Adipocyte (in vitro differentiated cells): ENCODE measurements around the gene ABLIM1.

Experiments
- DNase-seq: peaks from one replicate; pipeline ENCODE4 v3.0.0-alpha.2; 2015; ENCODE audit warnings: low read depth
- H3K27me3 ChIP-seq: replicated peaks from 2 replicates; pipeline ENCODE4 v1.7.0; 2013; ENCODE audit warnings: mild to moderate bottlenecking, low read length, moderate library complexity; ENCODE audit not compliant: control insufficient read depth, insufficient read depth
- H3K36me3 ChIP-seq: 2 replicates; pipeline ENCODE4 v1.7.0; 2013; ENCODE audit warnings: low read length, mild to moderate bottlenecking, moderate library complexity; ENCODE audit not compliant: control insufficient read depth, insufficient read depth, severe bottlenecking
- H3K4me1 ChIP-seq: 2 replicates; pipeline ENCODE4 v1.7.0; 2013; ENCODE audit warnings: mild to moderate bottlenecking, low read length, moderate library complexity; ENCODE audit not compliant: control insufficient read depth, insufficient read depth
- H3K4me3 ChIP-seq: 2 replicates; pipeline ENCODE4 v1.7.0; 2013; ENCODE audit warnings: mild to moderate bottlenecking, low read length, moderate library complexity
- H3K9ac ChIP-seq: 2 replicates; pipeline ENCODE4 v1.7.0; 2013; ENCODE audit warnings: mild to moderate bottlenecking, low read length, moderate library complexity
- H3K9me3 ChIP-seq: 2 replicates; pipeline ENCODE4 v1.7.0; 2013; ENCODE audit warnings: mild to moderate bottlenecking, low read length, moderate library complexity; ENCODE audit not compliant: control insufficient read depth

ABLIM1 gene

DNA sequence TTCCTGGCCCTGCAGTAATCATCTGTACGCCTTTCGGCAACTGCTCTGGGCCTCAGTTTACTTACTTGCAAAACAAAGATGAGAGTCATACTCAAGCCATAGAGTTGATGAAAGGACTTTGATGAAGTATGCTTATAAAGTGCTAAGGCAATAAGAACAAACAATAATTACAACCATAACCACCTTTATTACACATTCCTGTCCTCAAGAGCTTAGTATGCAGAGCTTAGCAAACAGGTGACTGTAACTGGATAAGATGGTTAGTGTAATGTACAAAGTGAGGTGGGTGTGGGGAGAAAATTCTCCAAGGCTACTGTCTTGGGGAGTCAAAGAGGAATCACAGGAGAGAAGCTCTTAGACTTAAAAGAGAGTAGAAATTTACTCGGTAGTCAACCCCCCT, 136.8 kb downstream of the ABLIM1 start:
- DNase-seq, result no peak
- Histone ChIP-seq H3K4me3 (no peak overlapping the region), H3K4me1 (peaks cover 20% of the 10 kb centered on the region), H3K27me3 (no peaks in the 10 kb centered on the region), H3K36me3 (no peaks in the 10 kb centered on the region), H3K9ac (no peak overlapping the region), H3K9me3 (no peaks in the 10 kb centered on the region)

DNA sequence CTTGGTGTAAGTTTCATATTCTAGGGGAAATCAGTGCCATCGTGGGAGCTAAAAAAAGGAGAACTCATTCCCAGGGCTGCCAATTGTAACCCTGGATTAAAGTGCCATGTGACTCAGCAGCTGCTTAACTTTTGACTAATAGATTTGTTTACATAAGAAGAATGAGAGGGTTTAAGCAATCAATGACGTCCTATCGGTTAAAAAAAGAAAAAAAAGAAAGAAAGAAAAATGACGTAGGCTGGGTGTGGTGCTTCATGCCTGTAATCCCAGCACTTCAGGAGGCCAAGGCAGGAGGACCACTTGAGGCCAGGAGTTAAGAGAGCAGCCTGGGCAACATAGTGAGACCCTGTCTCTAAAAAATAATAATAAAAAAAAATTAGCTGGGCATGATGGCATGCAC, 137.6 kb downstream of the ABLIM1 start:
- H3K4me1 ChIP-seq, result peaks cover 15% of the 10 kb centered on the region
- H3K4me3 ChIP-seq, result no peak overlapping the region
- no peak overlapping the region for H3K9ac ChIP-seq
- no peaks in the 10 kb centered on the region for H3K27me3 ChIP-seq
- H3K9me3 ChIP-seq, result no peaks in the 10 kb centered on the region
- DNase-seq, result peak; percentile 48
- H3K36me3 ChIP-seq, result no peaks in the 10 kb centered on the region

DNA sequence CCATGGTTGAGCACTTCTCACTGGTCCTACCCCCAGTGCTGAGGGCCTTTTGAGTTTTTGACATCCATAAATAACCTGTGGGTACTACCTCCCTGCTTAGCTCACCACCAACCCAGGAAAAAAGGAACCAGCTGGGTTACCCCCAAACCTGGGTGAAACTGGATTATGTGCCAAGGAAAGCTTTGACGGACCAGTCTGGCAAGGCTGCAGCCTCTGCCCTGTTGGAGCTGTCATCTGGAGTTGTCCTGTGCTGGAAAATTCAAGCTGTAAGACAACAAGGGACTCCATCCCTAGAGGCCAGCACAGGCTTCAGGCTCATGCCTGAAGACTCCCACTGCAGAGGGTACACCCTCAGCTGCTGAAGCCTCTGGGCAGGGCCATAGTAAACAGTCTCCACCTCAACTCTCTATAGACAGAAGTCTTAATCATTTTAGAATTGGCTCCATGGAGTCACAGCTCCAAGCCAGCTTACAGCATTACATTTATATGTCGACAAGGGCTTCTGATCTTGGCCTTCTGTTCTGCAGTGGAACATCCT, 138.2 kb downstream of the ABLIM1 start:
- Histone ChIP-seq H3K27me3 (no peaks in the 10 kb centered on the region), H3K36me3 (no peaks in the 10 kb centered on the region), H3K9ac (no peak overlapping the region), H3K4me1 (peaks cover 15% of the 10 kb centered on the region), H3K9me3 (no peaks in the 10 kb centered on the region), H3K4me3 (no peak overlapping the region)
- no peak for DNase-seq

DNA sequence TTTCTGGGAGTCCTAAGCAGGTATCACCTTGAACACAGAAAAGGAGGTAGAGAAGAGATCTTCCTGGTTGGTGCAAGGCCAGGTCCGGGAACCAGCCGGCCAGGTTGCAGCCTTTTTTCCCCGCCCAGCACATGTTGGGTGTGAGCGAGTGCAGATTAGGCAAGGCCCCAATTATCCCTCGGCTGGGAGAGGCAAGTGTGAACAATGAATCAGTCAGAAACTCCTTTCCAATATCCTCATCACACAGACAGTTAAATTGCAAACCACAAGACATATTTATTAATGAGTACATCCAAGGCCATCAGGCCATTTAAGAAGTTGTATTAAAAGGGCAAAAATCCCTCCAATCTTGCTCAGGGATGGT, 138.8 kb downstream of the ABLIM1 start:
- no peaks in the 10 kb centered on the region for H3K27me3 ChIP-seq
- H3K36me3 ChIP-seq, result no peaks in the 10 kb centered on the region
- H3K4me3 ChIP-seq, result no peak overlapping the region
- H3K9ac ChIP-seq, result no peak overlapping the region
- peaks cover 15% of the 10 kb centered on the region for H3K4me1 ChIP-seq
- no peaks in the 10 kb centered on the region for H3K9me3 ChIP-seq
- no peak for DNase-seq

DNA sequence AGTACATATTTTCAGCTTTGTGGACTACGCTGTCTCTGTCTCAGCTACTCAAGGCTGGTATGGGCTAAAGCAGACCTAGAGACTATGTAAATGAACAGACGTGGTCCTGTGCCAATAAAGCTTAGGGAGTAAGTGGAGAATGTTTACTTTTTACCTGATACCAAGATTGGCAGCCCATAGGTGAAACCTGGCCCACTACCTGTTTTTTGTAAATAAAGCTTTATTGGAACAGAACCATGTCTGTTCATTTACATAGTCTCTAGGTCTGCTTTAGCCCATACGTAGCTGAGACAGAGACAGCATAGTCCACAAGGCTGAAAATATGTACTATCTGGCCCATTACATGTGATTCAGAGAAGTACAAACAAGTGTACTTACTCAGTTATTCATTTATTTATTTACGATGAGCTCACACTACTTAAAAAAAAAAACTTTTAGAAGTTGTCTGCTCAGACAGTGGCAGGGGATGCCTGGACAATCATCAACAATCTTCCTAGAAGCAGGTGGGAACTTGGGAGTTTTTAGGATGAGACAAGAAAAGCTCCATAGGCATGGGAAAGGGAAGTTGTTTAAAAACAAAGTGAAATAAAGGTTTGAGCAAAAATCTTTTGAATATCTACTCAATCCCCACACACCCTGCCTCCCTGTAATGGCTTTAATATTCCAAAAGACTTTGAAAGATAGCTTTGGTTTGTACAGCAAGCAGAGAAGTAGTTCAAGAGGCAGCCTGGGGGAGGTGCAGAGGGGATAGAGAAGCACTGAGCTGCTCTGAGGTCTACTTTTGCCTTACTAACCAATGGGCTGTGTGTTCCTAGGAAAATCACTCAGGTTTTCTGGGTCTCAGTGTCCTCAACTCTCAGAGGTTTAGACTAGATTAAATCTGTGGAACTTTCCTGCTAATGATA, 139.4 kb downstream of the ABLIM1 start:
- H3K9ac ChIP-seq, result no peak overlapping the region
- H3K4me1 ChIP-seq, result peaks cover 15% of the 10 kb centered on the region
- H3K9me3 ChIP-seq, result no peaks in the 10 kb centered on the region
- DNase-seq, result no peak
- H3K36me3 ChIP-seq, result no peaks in the 10 kb centered on the region
- no peak overlapping the region for H3K4me3 ChIP-seq
- H3K27me3 ChIP-seq, result no peaks in the 10 kb centered on the region

DNA sequence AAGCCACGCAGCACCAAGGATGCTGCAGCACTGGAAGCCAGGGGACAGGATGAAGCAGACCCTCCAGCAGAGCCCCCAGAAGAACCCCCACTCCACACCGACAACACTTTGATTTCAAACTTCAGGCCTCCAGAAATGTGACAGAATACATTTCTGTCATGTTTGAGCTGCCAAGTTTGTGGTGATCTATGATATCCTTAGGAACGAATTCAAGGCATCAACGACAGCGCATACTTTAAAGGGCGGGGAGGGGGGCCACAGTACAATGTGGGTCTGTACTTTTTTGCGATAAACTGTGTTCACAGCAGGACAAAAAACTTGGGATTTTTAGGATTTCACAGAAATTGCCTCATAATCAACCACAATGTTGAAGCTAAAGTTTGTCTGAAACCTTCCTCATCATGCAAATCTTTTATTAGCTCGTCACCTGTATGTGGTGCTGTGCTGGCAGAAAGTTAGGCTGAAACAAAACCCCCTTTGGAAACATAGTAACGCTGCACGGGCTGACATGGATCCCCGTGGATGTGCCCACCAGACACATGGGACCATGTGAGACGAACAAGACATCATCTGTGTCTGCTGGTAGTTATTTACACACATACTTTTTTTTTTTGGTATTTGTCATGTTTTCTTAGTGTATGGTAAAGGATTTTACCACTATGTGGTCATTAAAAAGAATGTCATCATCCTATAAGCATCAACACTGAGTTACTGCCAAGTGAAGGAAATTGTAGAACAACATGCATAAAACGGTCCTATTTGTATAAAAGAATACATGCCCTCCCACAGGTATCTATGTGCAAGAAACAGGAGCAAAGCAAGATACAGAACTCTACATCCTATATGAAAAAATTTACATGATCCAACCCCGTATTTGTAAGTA, 140.5 kb downstream of the ABLIM1 start:
- no peaks in the 10 kb centered on the region for H3K27me3 ChIP-seq
- DNase-seq, result no peak

DNA sequence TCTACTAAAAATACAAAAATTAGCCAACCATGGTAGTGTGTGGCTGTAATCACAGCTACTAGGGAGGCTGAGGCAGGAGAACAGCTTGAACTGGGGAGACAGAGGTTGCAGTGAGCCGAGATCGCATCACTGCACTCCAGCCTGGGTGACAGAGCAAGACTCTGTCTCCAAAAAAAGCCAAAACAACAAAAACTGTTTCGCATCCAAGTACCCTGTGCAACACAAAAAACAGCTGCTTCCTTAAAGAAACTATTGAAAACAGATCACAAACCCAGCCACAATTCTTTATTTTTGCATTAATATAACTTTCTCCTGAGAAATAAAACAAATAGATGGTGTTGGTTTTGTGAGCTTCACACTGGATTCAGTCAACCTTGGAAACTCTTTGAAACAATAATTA, 141.7 kb downstream of the ABLIM1 start:
- H3K4me1 ChIP-seq, result peaks cover 15% of the 10 kb centered on the region
- no peak for DNase-seq

More for the DNA sequence above, 140.5 kb downstream of the ABLIM1 start:
- H3K36me3 ChIP-seq, result no peaks in the 10 kb centered on the region
- no peak overlapping the region for H3K4me3 ChIP-seq
- H3K9ac ChIP-seq, result no peak overlapping the region
- H3K9me3 ChIP-seq, result no peaks in the 10 kb centered on the region
- peaks cover 15% of the 10 kb centered on the region for H3K4me1 ChIP-seq

DNA sequence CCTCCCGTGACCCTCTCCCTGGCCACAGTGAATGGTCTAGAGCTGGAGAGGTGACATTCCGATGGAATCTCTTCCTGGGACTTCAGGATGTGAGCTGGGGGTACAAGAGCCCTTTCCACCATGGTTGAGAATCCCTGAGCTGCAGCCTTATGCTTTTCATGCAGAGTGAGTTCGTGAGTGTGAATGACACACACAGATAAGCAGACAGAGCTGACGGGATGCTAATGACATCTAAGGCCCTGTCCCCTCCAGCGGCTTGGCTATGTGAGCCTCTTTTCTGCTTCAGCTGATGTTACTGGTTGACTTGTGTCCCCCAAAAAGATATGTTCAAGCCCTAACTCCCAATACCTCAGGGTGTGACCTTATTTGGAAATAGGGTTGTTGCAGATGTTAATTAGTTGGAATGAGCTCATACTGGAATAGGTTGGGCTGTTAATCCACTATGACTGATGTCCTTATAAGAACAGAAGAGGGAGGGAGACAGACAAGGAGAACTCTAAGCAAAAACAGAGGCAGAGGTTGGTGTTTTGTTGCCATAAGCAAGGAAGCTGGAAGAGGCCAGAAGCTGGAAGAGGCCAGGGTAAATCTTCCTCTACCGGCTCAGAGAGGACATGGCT, 142.7 kb downstream of the ABLIM1 start:
- H3K9ac ChIP-seq, result no peak overlapping the region
- peaks cover 15% of the 10 kb centered on the region for H3K4me1 ChIP-seq
- no peak for DNase-seq
- H3K4me3 ChIP-seq, result no peak overlapping the region
- peaks cover 3% of the 10 kb centered on the region for H3K36me3 ChIP-seq
- H3K27me3 ChIP-seq, result no peaks in the 10 kb centered on the region
- H3K9me3 ChIP-seq, result no peaks in the 10 kb centered on the region

More for the DNA sequence above, 141.7 kb downstream of the ABLIM1 start:
- no peak overlapping the region for H3K4me3 ChIP-seq
- no peaks in the 10 kb centered on the region for H3K9me3 ChIP-seq
- H3K36me3 ChIP-seq, result peaks cover 3% of the 10 kb centered on the region
- H3K9ac ChIP-seq, result no peak overlapping the region
- no peaks in the 10 kb centered on the region for H3K27me3 ChIP-seq

DNA sequence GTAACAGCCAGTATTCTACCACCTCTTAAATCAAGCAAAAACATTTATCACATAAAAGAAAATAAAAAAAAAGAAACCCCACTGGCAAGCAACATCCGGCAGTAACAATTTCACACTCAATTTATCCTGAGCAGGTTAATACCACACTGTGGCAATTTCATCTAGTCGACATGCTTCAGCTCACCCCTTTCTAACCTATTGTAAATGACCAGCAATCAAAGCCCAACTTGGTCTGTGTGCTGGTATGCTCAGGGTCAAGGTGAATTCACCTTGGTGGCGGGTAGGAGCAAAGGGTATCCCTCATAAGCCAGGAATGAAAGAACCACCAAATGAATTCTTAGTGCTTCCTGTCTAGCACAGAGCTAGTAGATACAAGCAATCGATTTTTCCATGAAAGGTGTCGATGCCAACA, 144.7 kb downstream of the ABLIM1 start:
- Histone ChIP-seq H3K4me1 (no peaks in the 10 kb centered on the region), H3K27me3 (no peaks in the 10 kb centered on the region), H3K4me3 (no peak overlapping the region), H3K36me3 (peaks cover 3% of the 10 kb centered on the region), H3K9ac (no peak overlapping the region), H3K9me3 (no peaks in the 10 kb centered on the region)
- no peak for DNase-seq

DNA sequence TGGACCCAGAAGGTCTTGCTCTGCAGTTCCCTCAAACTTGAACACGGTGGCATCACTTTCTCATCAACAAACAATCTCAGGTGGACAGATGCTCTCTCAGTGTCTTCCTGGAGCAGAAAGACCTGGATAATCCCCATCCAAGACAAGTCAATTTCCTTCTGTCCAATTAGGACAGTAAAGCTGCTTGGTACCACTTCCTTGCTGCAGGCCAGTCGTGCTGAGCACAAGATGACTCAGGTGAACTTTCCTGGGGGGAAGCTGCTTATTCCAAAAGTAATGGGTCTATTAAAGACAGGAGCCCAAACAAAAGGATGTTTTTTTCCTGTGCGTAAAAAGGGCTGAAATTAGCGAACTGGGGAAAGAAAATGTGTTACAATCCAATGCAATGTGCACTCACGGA, 146.2 kb downstream of the ABLIM1 start:
- Histone ChIP-seq H3K4me1 (no peaks in the 10 kb centered on the region), H3K36me3 (peaks cover 3% of the 10 kb centered on the region), H3K4me3 (no peak overlapping the region), H3K9me3 (no peaks in the 10 kb centered on the region), H3K27me3 (no peaks in the 10 kb centered on the region), H3K9ac (no peak overlapping the region)
- DNase-seq, result no peak

DNA sequence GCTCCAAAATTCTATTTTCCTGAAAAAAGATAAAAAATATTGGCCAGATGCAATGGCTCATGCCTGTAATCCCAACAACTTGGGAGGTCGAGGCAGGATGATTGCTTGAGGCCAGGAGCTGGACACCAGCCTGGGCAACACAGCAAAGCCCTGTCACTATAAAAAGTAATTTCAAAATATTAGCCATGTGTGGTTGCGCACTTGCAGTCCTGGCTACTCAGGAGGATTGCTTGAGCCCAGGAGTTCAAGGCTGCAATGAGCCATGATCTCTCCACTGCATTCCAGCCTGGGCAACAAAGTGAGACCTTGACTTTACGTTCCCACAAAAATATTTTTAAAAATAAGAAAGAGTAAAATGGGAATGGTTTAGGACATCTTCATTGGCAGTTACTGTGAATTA, 149.7 kb downstream of the ABLIM1 start:
- H3K9ac ChIP-seq, result no peak overlapping the region
- no peaks in the 10 kb centered on the region for H3K9me3 ChIP-seq
- H3K4me3 ChIP-seq, result no peak overlapping the region
- H3K4me1 ChIP-seq, result peaks cover 19% of the 10 kb centered on the region
- no peaks in the 10 kb centered on the region for H3K27me3 ChIP-seq
- H3K36me3 ChIP-seq, result peaks cover 3% of the 10 kb centered on the region
- DNase-seq, result no peak
